ENCODE measurements around the gene EIF4E3. TPM values are rescaled to one million over a fixed set of nuclear protein-coding genes. Genes with fewer than 3 reads are reported as not detected.

The EIF4E3 gene
- polyA plus RNA-seq, 3 donors: 35.6 to 111 (median 58.6) TPM

DNA sequence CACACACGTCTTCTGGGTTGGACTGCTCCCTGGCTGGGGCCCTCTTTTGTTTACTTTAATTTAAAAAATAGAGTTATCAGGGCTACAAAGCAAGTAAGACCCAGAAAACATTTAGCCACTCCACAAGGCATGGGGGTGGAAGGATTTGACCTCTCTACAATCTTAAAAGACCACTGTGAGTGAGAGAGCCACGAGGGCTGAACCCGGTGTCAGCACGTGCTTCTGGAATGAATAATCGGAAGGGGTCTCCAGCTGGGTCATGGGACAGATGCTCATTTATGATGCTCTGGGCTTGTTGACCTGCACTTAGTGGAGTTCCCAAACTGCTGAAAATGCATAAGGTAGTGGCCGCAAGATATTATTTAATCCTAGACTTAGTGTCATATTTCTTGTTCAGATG, 52.4 kb downstream of the EIF4E3 start:
- Histone ChIP-seq H3K79me2 (ENCODE audit: insufficient read depth, low read length) (no peaks in the 10 kb centered on the region), H3K27ac (ENCODE audit: low read depth in 1 of 2, low read length in 2 of 2) (no peak overlapping the region), H2AFZ (ENCODE audit: insufficient read depth, low read depth, low read length, poor library complexity, severe bottlenecking) (no peak overlapping the region), H3K9me3 (replicated peaks in 1 of 2; ENCODE audit: control insufficient read depth in 1 of 2, insufficient read depth in 1 of 2, low read length in 2 of 2) (no peaks in the 10 kb centered on the region), H4K20me1 (ENCODE audit: insufficient read depth, low read length) (peaks cover 6% of the 10 kb centered on the region), H3K36me3 (replicated peaks in 1 of 2; ENCODE audit: control insufficient read depth in 1 of 2, insufficient read depth in 2 of 2, low read length in 2 of 2) (peaks cover 3 to 35% of the 10 kb centered on the region in 2 donors), H3K4me1 (ENCODE audit: control insufficient read depth in 1 of 2, insufficient read depth in 2 of 2, low read length in 2 of 2) (no peaks in the 10 kb centered on the region), H3K9ac (ENCODE audit: insufficient read depth, low read length, poor library complexity, severe bottlenecking) (no peak overlapping the region), H3K27me3 (ENCODE audit: control insufficient read depth in 2 of 2, insufficient read depth in 2 of 2, low read length in 2 of 2) (no peaks in the 10 kb centered on the region), H3K4me3 (replicated peaks in 1 of 3; ENCODE audit: low read depth in 2 of 3, low read length in 3 of 3) (no peak overlapping the region), H3K4me2 (replicated peaks; ENCODE audit: extremely low read depth, low read length, poor library complexity, severe bottlenecking) (no peak overlapping the region)
- intact Hi-C loops (cut with micrococcal nuclease): no loop called here
- H3K36me3 Mint-ChIP-seq: peaks cover 28 to 41% of the 10 kb centered on the region in 2 donors
- H3K27ac Mint-ChIP-seq: no peak overlapping the region
- no peak for TF ChIP-seq CTCF (IDR thresholded peaks at IDR 0.05)
- 96% methylated on average over 3 of the region's 6 CpGs for WGBS (ENCODE audit: insufficient coverage)
- H3K27me3 Mint-ChIP-seq (ENCODE audit: low read depth in 3 of 3): peaks cover 0 to 2% (median 1%) of the 10 kb centered on the region in 3 donors
- H3K4me1 Mint-ChIP-seq: no peaks in the 10 kb centered on the region
- no peak overlapping the region for H3K4me3 Mint-ChIP-seq
- DNase-seq: no peak
- peaks cover 0 to 2% (median 0%) of the 10 kb centered on the region in 7 donors for H3K9me3 Mint-ChIP-seq

DNA sequence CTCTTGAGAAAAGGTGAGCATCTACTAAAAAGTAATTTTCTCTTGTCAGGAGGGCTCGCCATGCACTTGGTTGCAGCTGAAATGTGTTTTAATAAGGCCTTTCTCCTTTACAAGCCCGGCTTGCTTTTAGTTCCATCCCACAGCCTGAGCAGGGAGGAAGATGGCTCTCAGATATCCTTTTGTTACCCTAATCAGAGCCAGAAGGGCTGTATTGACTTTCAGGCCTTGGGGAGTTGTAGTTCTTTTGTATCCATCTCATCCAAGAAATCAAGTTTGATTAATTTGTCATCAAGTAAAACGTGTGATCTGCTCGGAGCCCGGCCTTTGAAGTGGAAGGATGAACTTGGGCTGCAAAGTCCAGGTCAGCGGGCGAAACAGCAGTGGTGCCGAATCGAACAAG, 52.9 kb downstream of the EIF4E3 start:
- Histone ChIP-seq H3K4me3 (replicated peaks in 1 of 3; ENCODE audit: low read depth in 2 of 3, low read length in 3 of 3) (no peak overlapping the region), H3K4me1 (ENCODE audit: control insufficient read depth in 1 of 2, insufficient read depth in 2 of 2, low read length in 2 of 2) (no peaks in the 10 kb centered on the region), H3K27me3 (ENCODE audit: control insufficient read depth in 2 of 2, insufficient read depth in 2 of 2, low read length in 2 of 2) (no peaks in the 10 kb centered on the region), H3K79me2 (ENCODE audit: insufficient read depth, low read length) (no peaks in the 10 kb centered on the region), H3K9ac (ENCODE audit: insufficient read depth, low read length, poor library complexity, severe bottlenecking) (no peak overlapping the region), H3K4me2 (replicated peaks; ENCODE audit: extremely low read depth, low read length, poor library complexity, severe bottlenecking) (no peak overlapping the region), H3K9me3 (replicated peaks in 1 of 2; ENCODE audit: control insufficient read depth in 1 of 2, insufficient read depth in 1 of 2, low read length in 2 of 2) (no peaks in the 10 kb centered on the region), H3K27ac (ENCODE audit: low read depth in 1 of 2, low read length in 2 of 2) (no peak overlapping the region), H3K36me3 (replicated peaks in 1 of 2; ENCODE audit: control insufficient read depth in 1 of 2, insufficient read depth in 2 of 2, low read length in 2 of 2) (peaks cover under 1 to 30% of the 10 kb centered on the region in 2 donors), H4K20me1 (ENCODE audit: insufficient read depth, low read length) (peaks cover 6% of the 10 kb centered on the region), H2AFZ (ENCODE audit: insufficient read depth, low read depth, low read length, poor library complexity, severe bottlenecking) (no peak overlapping the region)
- Mint-ChIP-seq H3K9me3 (peaks cover 0 to 4% (median 0%) of the 10 kb centered on the region in 7 donors), H3K4me1 (no peaks in the 10 kb centered on the region), H3K27me3 (ENCODE audit: low read depth in 3 of 3) (peaks cover 0 to 3% (median 0%) of the 10 kb centered on the region in 3 donors), H3K4me3 (no peak overlapping the region), H3K27ac (peak overlapping the region in 1 of 7 donors; percentile 65), H3K36me3 (peaks cover 26 to 37% of the 10 kb centered on the region in 2 donors)
- 97% methylated on average over 5 of the region's 9 CpGs for WGBS (ENCODE audit: insufficient coverage)
- TF ChIP-seq CTCF (IDR thresholded peaks at IDR 0.05): no peak
- no peak for DNase-seq
- intact Hi-C loops (cut with micrococcal nuclease): no loop called here
